ENCODE measurements around the gene PRKAR1A. TPM values are rescaled to one million over a fixed set of nuclear protein-coding genes. Genes with fewer than 3 reads are reported as not detected.

Gene PRKAR1A
- total and polyA plus RNA-seq, 2 of the 8 experiments (the other 6 are each of a cell fraction or from before 2014, with no cell fraction given) = 39.3 to 149 TPM

GRCh38 chr17:68533887-68534694, 21.9 kb downstream of the PRKAR1A start:
- no peaks in the 10 kb centered on the region for H3K4me1 ChIP-seq (replicated peaks in 1 of 4; ENCODE audit: control insufficient read depth in 3 of 4, insufficient read depth in 4 of 4, low read length in 3 of 4)
- H2BK15ac ChIP-seq (ENCODE audit: low read length) = no peak overlapping the region
- no peaks in the 10 kb centered on the region; the same call in 1 of the 2 replicates for H3K79me1 ChIP-seq (ENCODE audit: low read depth, low read length)
- no peak overlapping the region for H2BK5ac ChIP-seq (ENCODE audit: low read depth, low read length)
- no peak overlapping the region for H3K18ac ChIP-seq (ENCODE audit: extremely low read depth, low read length)
- TF ChIP-seq, protein P1, sequence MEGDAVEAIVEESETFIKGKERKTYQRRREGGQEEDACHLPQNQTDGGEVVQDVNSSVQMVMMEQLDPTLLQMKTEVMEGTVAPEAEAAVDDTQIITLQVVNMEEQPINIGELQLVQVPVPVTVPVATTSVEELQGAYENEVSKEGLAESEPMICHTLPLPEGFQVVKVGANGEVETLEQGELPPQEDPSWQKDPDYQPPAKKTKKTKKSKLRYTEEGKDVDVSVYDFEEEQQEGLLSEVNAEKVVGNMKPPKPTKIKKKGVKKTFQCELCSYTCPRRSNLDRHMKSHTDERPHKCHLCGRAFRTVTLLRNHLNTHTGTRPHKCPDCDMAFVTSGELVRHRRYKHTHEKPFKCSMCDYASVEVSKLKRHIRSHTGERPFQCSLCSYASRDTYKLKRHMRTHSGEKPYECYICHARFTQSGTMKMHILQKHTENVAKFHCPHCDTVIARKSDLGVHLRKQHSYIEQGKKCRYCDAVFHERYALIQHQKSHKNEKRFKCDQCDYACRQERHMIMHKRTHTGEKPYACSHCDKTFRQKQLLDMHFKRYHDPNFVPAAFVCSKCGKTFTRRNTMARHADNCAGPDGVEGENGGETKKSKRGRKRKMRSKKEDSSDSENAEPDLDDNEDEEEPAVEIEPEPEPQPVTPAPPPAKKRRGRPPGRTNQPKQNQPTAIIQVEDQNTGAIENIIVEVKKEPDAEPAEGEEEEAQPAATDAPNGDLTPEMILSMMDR (IDR thresholded peaks at IDR 0.05; ENCODE audit: control extremely low read depth in 1 of 3, insufficient read depth in 1 of 3, low read depth in 1 of 3, low read length in 3 of 3) = peak in 1 of 3 experiments; percentile 48; a peak in 2 of 4 replicates
- TF ChIP-seq RNF2 (IDR thresholded peaks at IDR 0.05; ENCODE audit: borderline replicate concordance, low read depth, low read length, missing control alignments, poor library complexity, severe bottlenecking) = no peak
- no peak for TF ChIP-seq SIRT6 (IDR thresholded peaks at IDR 0.05; ENCODE audit: low read length)
- no peak for TF ChIP-seq NRF1 (IDR thresholded peaks at IDR 0.05; ENCODE audit: low read depth, low read length)
- TF ChIP-seq EZH2 (IDR thresholded peaks at IDR 0.05; ENCODE audit: low read depth, low read length, severe bottlenecking) = no peak
- TF ChIP-seq RAD21 (IDR thresholded peaks at IDR 0.05 in 1 of 2, conservative IDR thresholded peaks at IDR 0.05 in 1 of 2; ENCODE audit: low read depth in 2 of 2, low read length in 2 of 2) = peak; percentile 33 to 44
- ChIA-PET POLR2A (ENCODE audit: partially characterized antibody) (no interaction called here), CTCF (ENCODE audit: partially characterized antibody) (interaction anchor here (0.6 to 1.8 kb wide), 30 partner anchors 8 to 270 kb away, joined by 3 to 21 read pairs (median 4); partner anchors contain the start of gene FAM20A)
- no peak overlapping the region for H2BK12ac ChIP-seq (ENCODE audit: low read depth, low read length)
- no peak overlapping the region for H3K4me2 ChIP-seq (ENCODE audit: insufficient read depth in 1 of 2, low read depth in 2 of 2, low read length in 2 of 2)
- no peaks in the 10 kb centered on the region for H3K79me2 ChIP-seq (ENCODE audit: control insufficient read depth in 1 of 2, insufficient read depth in 2 of 2, low read length in 2 of 2)
- no peak overlapping the region for H2AK5ac ChIP-seq (ENCODE audit: low read depth, low read length)
- no peak overlapping the region for H4K91ac ChIP-seq (replicated peaks; ENCODE audit: insufficient read length, low read length)
- H3K36me3 ChIP-seq (ENCODE audit: control insufficient read depth in 2 of 4, insufficient read depth in 4 of 4, low read length in 3 of 4) = peaks cover 7 to 80% (median 29%) of the 10 kb centered on the region in 4 experiments; a peak in 7 of 8 replicates
- no peak overlapping the region for H3K23ac ChIP-seq (ENCODE audit: insufficient read length)
- DNase-seq (ENCODE audit: low read depth in 1 of 2, low spot score in 2 of 2) = no peak
- no peaks in the 10 kb centered on the region for H3K23me2 ChIP-seq (ENCODE audit: low read depth, low read length)
- H3K27ac ChIP-seq (ENCODE audit: low read depth, low read length) = no peak overlapping the region
- H3K14ac ChIP-seq (ENCODE audit: insufficient read length) = no peak overlapping the region
- 95% methylated on average over 6 of the region's 6 CpGs; no CpG with 5 or more reads in 1 of the 2 experiments for WGBS, 2 experiments (ENCODE audit: extremely low coverage in 1 of 2, insufficient coverage in 1 of 2, insufficient read length in 1 of 2, insufficient replicate concordance in 2 of 2, low coverage in 1 of 2, low lambda C conversion rate in 2 of 2, missing lambda C conversion rate in 1 of 2)
- no peak overlapping the region for H3K9ac ChIP-seq (replicated peaks in 1 of 4; ENCODE audit: extremely low read depth in 1 of 4, low read depth in 3 of 4, low read length in 3 of 4)
- no peaks in the 10 kb centered on the region for H3K9me3 ChIP-seq (ENCODE audit: insufficient read depth in 2 of 2, low read depth in 1 of 2, low read length in 1 of 2)
- peaks cover 0 to 4% of the 10 kb centered on the region in 2 experiments for H4K20me1 ChIP-seq (replicated peaks in 1 of 2; ENCODE audit: control insufficient read depth in 1 of 2, insufficient read depth in 2 of 2, low read length in 2 of 2)
- no peak overlapping the region for H4K5ac ChIP-seq (ENCODE audit: insufficient read length, low read depth, low read length)
- no peaks in the 10 kb centered on the region for H3K27me3 ChIP-seq (replicated peaks in 1 of 4; ENCODE audit: control insufficient read depth in 3 of 4, extremely low read depth in 1 of 4, insufficient read depth in 3 of 4, low read length in 3 of 4)
- no peak overlapping the region for H2BK20ac ChIP-seq (ENCODE audit: low read length)
- H3K56ac ChIP-seq (replicated peaks; ENCODE audit: insufficient read length, low read depth, low read length) = no peak overlapping the region
- H4K8ac ChIP-seq (ENCODE audit: extremely low read depth, insufficient read depth, low read length) = no peak overlapping the region
- no peak overlapping the region for H3K4me3 ChIP-seq (ENCODE audit: extremely low read depth in 1 of 4, insufficient read depth in 2 of 4, low read depth in 3 of 4, low read length in 4 of 4)
- no peak overlapping the region for H3K4ac ChIP-seq (replicated peaks; ENCODE audit: insufficient read length, low read depth, low read length)
- H2BK120ac ChIP-seq (replicated peaks; ENCODE audit: low read depth, low read length) = no peak overlapping the region
- H2AFZ ChIP-seq (ENCODE audit: low read length) = no peak overlapping the region
- FAIRE-seq = no peak
